ENCODE results near the gene METAP2. TPM values are rescaled to one million over a fixed set of nuclear protein-coding genes. Genes with fewer than 3 reads are reported as not detected.

Gene METAP2
- total and polyA plus RNA-seq, 2 of the 8 experiments (the other 6 are each of a cell fraction or from before 2014, with no cell fraction given) = 41.3 to 114 TPM

GRCh38 chr12:95492462-95492861 is 18.5 kb downstream of the METAP2 start:
- no peaks in the 10 kb centered on the region for H3K27me3 ChIP-seq (replicated peaks in 1 of 4; ENCODE audit: control insufficient read depth in 3 of 4, extremely low read depth in 1 of 4, insufficient read depth in 3 of 4, low read length in 3 of 4)
- no peak overlapping the region for H2BK20ac ChIP-seq (ENCODE audit: low read length)
- no peak overlapping the region for H3K27ac ChIP-seq (ENCODE audit: low read depth, low read length)
- no peak overlapping the region for H3K9ac ChIP-seq (replicated peaks in 1 of 4; ENCODE audit: extremely low read depth in 1 of 4, low read depth in 3 of 4, low read length in 3 of 4)
- no peak for FAIRE-seq
- no peak overlapping the region for H3K4me2 ChIP-seq (ENCODE audit: insufficient read depth in 1 of 2, low read depth in 2 of 2, low read length in 2 of 2)
- no peak overlapping the region for H2BK5ac ChIP-seq (ENCODE audit: low read depth, low read length)
- no peak overlapping the region for H3K14ac ChIP-seq (ENCODE audit: insufficient read length)
- H4K5ac ChIP-seq (ENCODE audit: insufficient read length, low read depth, low read length) = no peak overlapping the region
- no peak overlapping the region for H2AK5ac ChIP-seq (ENCODE audit: low read depth, low read length)
- no peak overlapping the region for H2BK15ac ChIP-seq (ENCODE audit: low read length)
- H2AFZ ChIP-seq (ENCODE audit: low read length) = no peak overlapping the region
- H3K9me3 ChIP-seq (ENCODE audit: insufficient read depth in 2 of 2, low read depth in 1 of 2, low read length in 1 of 2) = no peaks in the 10 kb centered on the region
- no peak for DNase-seq (ENCODE audit: low read depth in 1 of 2, low spot score in 2 of 2)
- peaks cover 3 to 70% (median 29%) of the 10 kb centered on the region in 4 experiments for H3K36me3 ChIP-seq (ENCODE audit: control insufficient read depth in 2 of 4, insufficient read depth in 4 of 4, low read length in 3 of 4)
- H4K91ac ChIP-seq (replicated peaks; ENCODE audit: insufficient read length, low read length) = no peak overlapping the region
- ChIA-PET CTCF (ENCODE audit: partially characterized antibody) (interaction anchor here (0.6 to 1.2 kb wide), 3 partner anchors 17 to 85 kb away, joined by 3 to 4 read pairs (median 3); no protein-coding TSS in a partner anchor), POLR2A (ENCODE audit: partially characterized antibody) (interaction anchor here (0.7 to 1.7 kb wide), 2 partner anchors 11 to 18 kb away, joined by 3 to 4 read pairs; no protein-coding TSS in a partner anchor)
- WGBS, 2 experiments (ENCODE audit: extremely low coverage in 1 of 2, insufficient coverage in 1 of 2, insufficient read length in 1 of 2, insufficient replicate concordance in 2 of 2, low coverage in 1 of 2, low lambda C conversion rate in 2 of 2, missing lambda C conversion rate in 1 of 2) = 81% methylated on average over 2 of the region's 2 CpGs; no CpG with 5 or more reads in 1 of the 2 experiments
- no peak overlapping the region for H3K23ac ChIP-seq (ENCODE audit: insufficient read length)
- peaks cover 2% of the 10 kb centered on the region; the same call in 1 of the 2 replicates for H3K79me1 ChIP-seq (ENCODE audit: low read depth, low read length)
- H4K20me1 ChIP-seq (replicated peaks in 1 of 2; ENCODE audit: control insufficient read depth in 1 of 2, insufficient read depth in 2 of 2, low read length in 2 of 2) = peaks cover 3 to 4% of the 10 kb centered on the region in 2 experiments
- H3K79me2 ChIP-seq (ENCODE audit: control insufficient read depth in 1 of 2, insufficient read depth in 2 of 2, low read length in 2 of 2) = peaks cover 0 to 13% of the 10 kb centered on the region in 2 experiments; a peak in 1 of 4 replicates
- TF ChIP-seq SRF (IDR thresholded peaks at IDR 0.05; ENCODE audit: low read depth, low read length) (no peak), KDM4A (IDR thresholded peaks at IDR 0.05; ENCODE audit: low read depth, low read length, severe bottlenecking) (no peak), CHD1 (IDR thresholded peaks at IDR 0.05; ENCODE audit: low read depth, low read length) (no peak), ASH2L (IDR thresholded peaks at IDR 0.05; ENCODE audit: low read length) (no peak), SIX5 (IDR thresholded peaks at IDR 0.05; ENCODE audit: low read depth, low read length) (no peak), JUN (IDR thresholded peaks at IDR 0.05; ENCODE audit: low read depth, low read length) (no peak), BRCA1 (IDR thresholded peaks at IDR 0.05; ENCODE audit: low read depth, low read length) (no peak), ZNF274 (IDR thresholded peaks at IDR 0.05; ENCODE audit: borderline replicate concordance, extremely low read depth, low read length) (no peak)
- no peak overlapping the region for H3K4me3 ChIP-seq (ENCODE audit: extremely low read depth in 1 of 4, insufficient read depth in 2 of 4, low read depth in 3 of 4, low read length in 4 of 4)
- H3K56ac ChIP-seq (replicated peaks; ENCODE audit: insufficient read length, low read depth, low read length) = no peak overlapping the region
- H3K18ac ChIP-seq (ENCODE audit: extremely low read depth, low read length) = no peak overlapping the region
- no peak overlapping the region for H2BK12ac ChIP-seq (ENCODE audit: low read depth, low read length)
- H3K4me1 ChIP-seq (replicated peaks in 1 of 4; ENCODE audit: control insufficient read depth in 3 of 4, insufficient read depth in 4 of 4, low read length in 3 of 4) = no peaks in the 10 kb centered on the region
- H3K4ac ChIP-seq (replicated peaks; ENCODE audit: insufficient read length, low read depth, low read length) = no peak overlapping the region
- H3K23me2 ChIP-seq (ENCODE audit: low read depth, low read length) = no peaks in the 10 kb centered on the region; the same call in 1 of the 2 replicates
- H4K8ac ChIP-seq (ENCODE audit: extremely low read depth, insufficient read depth, low read length) = no peak overlapping the region
- no peak overlapping the region for H2BK120ac ChIP-seq (replicated peaks; ENCODE audit: low read depth, low read length)

Data from H1 (cell line).